K562 (cell line): ENCODE data around the gene AS3MT. TPM values are rescaled to one million over a fixed set of nuclear protein-coding genes. Genes with fewer than 3 reads are reported as not detected.

Experiments
- ASH1L ChIP-seq: fragments of 450-650 bp; IDR thresholded peaks from 2 replicates; pipeline ENCODE4 v1.6.1; 2018; ENCODE audit warnings: borderline replicate concordance, mild to moderate bottlenecking, low read depth; ENCODE audit not compliant: partially characterized antibody
- CREM ChIP-seq: IDR thresholded peaks from 2 replicates; pipeline ENCODE4 v1.6.1; 2014; ENCODE audit warnings: antibody characterized with exemption, low read depth
- EWSR1 ChIP-seq: fragments of 450-650 bp; IDR thresholded peaks from 2 replicates; pipeline ENCODE4 v1.6.1; 2018; ENCODE audit warnings: borderline replicate concordance, mild to moderate bottlenecking, low read depth, moderate library complexity; ENCODE audit not compliant: partially characterized antibody
- HDGF ChIP-seq: fragments of 450-650 bp; IDR thresholded peaks from 2 replicates; pipeline ENCODE4 v1.6.1; 2016
- HOXB6 ChIP-seq: fragments of 250-450 bp; sonication (Bioruptor Pico); IDR thresholded peaks from 2 replicates; pipeline ENCODE4 v1.5.1; 2022; ENCODE audit warnings: mild to moderate bottlenecking, borderline replicate concordance
- KHSRP ChIP-seq: fragments of 450-650 bp; IDR thresholded peaks from 2 replicates; pipeline ENCODE4 v1.6.1; 2017
- NR2C1 ChIP-seq, 2 experiments: fragments of 450-650 bp; IDR thresholded peaks; 2 replicates each; pipeline ENCODE4 v1.6.1; 2017; ENCODE audit warnings: mild to moderate bottlenecking in 2 of 2, antibody characterized with exemption in 1 of 2, inconsistent platforms in 1 of 2, missing compliant biosample characterization in 1 of 2, missing genetic modification characterization in 1 of 2
- PBX2 ChIP-seq, 2 experiments: IDR thresholded peaks in 1 of 2; conservative IDR thresholded peaks in 1 of 2; 2 replicates each; pipeline ENCODE4 v1.6.1; 2016; ENCODE audit warnings: low read depth in 2 of 2, mild to moderate bottlenecking in 1 of 2, missing compliant biosample characterization in 1 of 2, missing genetic modification characterization in 1 of 2, moderate library complexity in 1 of 2
- PHTF2 ChIP-seq: fragments of 250-450 bp; sonication (Bioruptor Pico); IDR thresholded peaks from 2 replicates; pipeline ENCODE4 v1.5.0; 2021; ENCODE audit warnings: mild to moderate bottlenecking
- PREB ChIP-seq: sonication (generic); formaldehyde crosslinking; IDR thresholded peaks from 2 replicates; pipeline ENCODE4 v1.8.1; 2023; ENCODE audit warnings: mild to moderate bottlenecking, missing genetic modification reagents
- PTBP1 ChIP-seq: fragments of 200-400 bp; formaldehyde crosslinking; IDR thresholded peaks from 2 replicates; pipeline ENCODE4 v1.6.1; 2017; ENCODE audit warnings: low read depth, low read length
- RNF2 ChIP-seq: sonication (generic); IDR thresholded peaks from 2 replicates; pipeline ENCODE4 v1.6.1; 2016
- SRSF7 ChIP-seq: fragments of 200-400 bp; formaldehyde crosslinking; optimal IDR thresholded peaks from 2 replicates; pipeline ENCODE3; 2017; ENCODE audit warnings: mild to moderate bottlenecking, low read depth, low read length
- TCF7L2 ChIP-seq: fragments of 150-350 bp; IDR thresholded peaks from 2 replicates; pipeline ENCODE4 v1.6.1; 2016; ENCODE audit warnings: low read depth, mild to moderate bottlenecking, low read length, moderate library complexity
- THRA ChIP-seq: fragments of 450-650 bp; IDR thresholded peaks from 2 replicates; pipeline ENCODE4 v1.6.1; 2017; ENCODE audit warnings: mild to moderate bottlenecking, moderate library complexity
- ZNF24 ChIP-seq: fragments of 450-650 bp; IDR thresholded peaks from 2 replicates; pipeline ENCODE4 v1.6.1; 2016
- ZNF263 ChIP-seq: sonication (generic); formaldehyde crosslinking; IDR thresholded peaks from 2 replicates; pipeline ENCODE4 v1.8.0; 2022; ENCODE audit warnings: mild to moderate bottlenecking, missing genetic modification reagents, borderline replicate concordance
- ZNF3 ChIP-seq: fragments of 250-450 bp; sonication (Bioruptor Pico); IDR thresholded peaks from 2 replicates; pipeline ENCODE4 v1.5.0; 2021; ENCODE audit warnings: mild to moderate bottlenecking, moderate library complexity
- ZNF76 ChIP-seq: fragments of 250-450 bp; sonication (Bioruptor Pico); IDR thresholded peaks from 2 replicates; pipeline ENCODE4 v1.4.0; 2020; ENCODE audit warnings: mild to moderate bottlenecking, moderate library complexity, borderline replicate concordance
- polyA plus RNA-seq, 8 experiments: library from polyadenylated mRNA; depleted of rRNA in 4 of 8; stranded (reverse) in 5 of 8; unstranded in 3 of 8; fragments of >200 nt; fragmentation: Nextera tagmentation in 2 of 8; fragmentation: Illumina TruSeq in 1 of 8; extraction: Ambion mirVana in 2 of 8; extraction: Trizol in 1 of 8; gene quantifications; 2 replicates each; pipeline versions ENCODE4 v1.2.1 to v1.2.3, GENCODE V29; 2011 to 2014; ENCODE audit warnings: inconsistent platforms in 1 of 8, missing spikeins in 1 of 8
- total RNA-seq, 7 experiments: library from RNA; depleted of rRNA in 6 of 7; stranded (reverse); fragments of >200 nt in 6 of 7; fragmentation: Illumina TruSeq in 2 of 7; extraction: Trizol in 2 of 7; gene quantifications; 2 replicates each; pipeline versions ENCODE4 v1.2.1 to v1.2.3, GENCODE V29; 2011 to 2021; ENCODE audit warnings: low replicate concordance in 1 of 7
- TF ChIP-seq, protein P1 (sequence below), 2 experiments: fragments of 450-650 bp in 1 of 2; sonication (generic) in 1 of 2; formaldehyde crosslinking; conservative IDR thresholded peaks; 2 replicates each; pipeline versions ENCODE4 v1.4.0 to v1.8.1; 2020 to 2022; ENCODE audit warnings: mild to moderate bottlenecking in 1 of 2, missing genetic modification reagents in 1 of 2
- TF ChIP-seq, protein P2 (sequence below): IDR thresholded peaks from 2 replicates; pipeline ENCODE4 v1.6.1; 2011; ENCODE audit not compliant: insufficient read length; ENCODE audit errors: extremely low read depth

AS3MT gene
- total and polyA plus RNA-seq, 9 of the 15 experiments (the other 6 are each of a cell fraction or from before 2014, with no cell fraction given): 0.04 to 0.33 (median 0.19) TPM; not detected in 2

DNA sequence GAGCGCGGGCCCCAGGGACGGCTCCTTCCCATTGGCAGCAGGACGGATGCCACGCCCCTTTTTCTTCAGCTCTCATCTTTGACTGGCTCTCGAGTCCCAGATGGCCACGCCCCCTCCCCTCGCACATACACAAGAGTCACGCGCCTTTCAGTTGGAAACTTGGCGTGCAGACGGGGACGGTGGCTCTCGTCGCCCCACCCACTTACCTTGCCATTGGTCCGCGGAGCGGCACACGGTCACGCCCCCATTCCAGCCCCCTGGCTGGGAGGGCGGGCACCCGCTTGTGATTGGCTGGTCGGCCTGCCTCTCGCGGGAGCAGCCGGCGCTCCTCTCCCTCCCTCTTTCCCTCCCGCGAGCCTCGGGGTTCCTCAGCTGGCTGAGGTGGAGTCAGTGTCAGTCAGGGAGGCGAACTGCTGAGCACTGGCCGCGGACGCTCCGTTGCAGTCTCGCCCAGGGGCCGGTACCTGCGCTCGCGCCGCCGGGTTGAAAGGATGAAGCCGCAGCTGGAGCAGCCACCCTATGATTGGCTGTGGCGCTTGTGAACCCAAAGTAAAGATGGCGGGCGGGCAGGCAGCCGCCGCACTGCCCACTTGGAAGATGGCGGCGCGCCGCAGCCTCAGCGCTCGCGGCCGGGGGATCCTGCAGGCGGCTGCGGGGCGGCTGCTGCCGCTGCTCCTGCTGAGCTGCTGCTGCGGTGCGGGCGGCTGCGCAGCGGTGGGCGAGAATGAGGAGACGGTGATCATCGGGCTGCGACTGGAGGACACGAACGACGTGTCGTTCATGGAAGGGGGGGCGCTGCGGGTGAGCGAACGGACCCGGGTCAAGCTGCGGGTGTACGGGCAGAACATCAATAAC lies 48.9 kb downstream of the AS3MT start, which contains the start of gene CNNM2 (continued):
- TF ChIP-seq PHTF2 (CRISPR knock-in tag): no peak
- no peak for TF ChIP-seq ZNF76 (CRISPR knock-in tag)
- no peak for TF ChIP-seq ZNF263
- no peak for TF ChIP-seq SRSF7
- no peak for TF ChIP-seq THRA
- TF ChIP-seq, protein P1, sequence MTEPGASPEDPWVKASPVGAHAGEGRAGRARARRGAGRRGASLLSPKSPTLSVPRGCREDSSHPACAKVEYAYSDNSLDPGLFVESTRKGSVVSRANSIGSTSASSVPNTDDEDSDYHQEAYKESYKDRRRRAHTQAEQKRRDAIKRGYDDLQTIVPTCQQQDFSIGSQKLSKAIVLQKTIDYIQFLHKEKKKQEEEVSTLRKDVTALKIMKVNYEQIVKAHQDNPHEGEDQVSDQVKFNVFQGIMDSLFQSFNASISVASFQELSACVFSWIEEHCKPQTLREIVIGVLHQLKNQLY (CRISPR knock-in tag; conservative IDR thresholded peaks at IDR 0.05): no peak
- no peak for TF ChIP-seq KHSRP
- no peak for TF ChIP-seq HDGF
- no peak for TF ChIP-seq ZNF24
- no peak for TF ChIP-seq EWSR1
- TF ChIP-seq CREM: peak; percentile 67
- TF ChIP-seq ZNF3 (CRISPR knock-in tag): no peak
- TF ChIP-seq ASH1L: no peak
- no peak for TF ChIP-seq PREB (CRISPR knock-in tag)
- TF ChIP-seq RNF2: no peak
- no peak; the same call in 1 of the 2 replicates for TF ChIP-seq NR2C1 (IDR thresholded peaks at IDR 0.05)
- TF ChIP-seq NR2C1 (tag; IDR thresholded peaks at IDR 0.05): no peak
- TF ChIP-seq PBX2 (CRISPR knock-in tag; IDR thresholded peaks at IDR 0.05; ENCODE audit: low read depth): peak; percentile 71
- TF ChIP-seq PBX2 (tag; conservative IDR thresholded peaks at IDR 0.05; ENCODE audit: low read depth): peak; percentile 94
- TF ChIP-seq TCF7L2: no peak
- TF ChIP-seq HOXB6 (CRISPR knock-in tag): no peak
- no peak for TF ChIP-seq PTBP1
- TF ChIP-seq, protein P2, sequence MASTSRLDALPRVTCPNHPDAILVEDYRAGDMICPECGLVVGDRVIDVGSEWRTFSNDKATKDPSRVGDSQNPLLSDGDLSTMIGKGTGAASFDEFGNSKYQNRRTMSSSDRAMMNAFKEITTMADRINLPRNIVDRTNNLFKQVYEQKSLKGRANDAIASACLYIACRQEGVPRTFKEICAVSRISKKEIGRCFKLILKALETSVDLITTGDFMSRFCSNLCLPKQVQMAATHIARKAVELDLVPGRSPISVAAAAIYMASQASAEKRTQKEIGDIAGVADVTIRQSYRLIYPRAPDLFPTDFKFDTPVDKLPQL: no peak
